Measurements from ENCODE around the gene NMRK1.

NMRK1 gene

GRCh38 chr9:75101004-75101588 is 13.1 kb upstream of the NMRK1 start:
- no peak for DNase-seq (ENCODE audit: low read depth)

- DNase-seq (ENCODE audit: low read depth) = no peak
Measured at GRCh38 chr9:75096796-75097195, 8.8 kb upstream of the NMRK1 start.

- DNase-seq (ENCODE audit: low read depth) = no peak
Measured at GRCh38 chr9:75092766-75093165, 4.8 kb upstream of the NMRK1 start.

- no peak for DNase-seq (ENCODE audit: low read depth)
Measured at GRCh38 chr9:75090579-75090978, 2.6 kb upstream of the NMRK1 start.

GRCh38 chr9:75089373-75089766 is 1.4 kb upstream of the NMRK1 start:
- DNase-seq (ENCODE audit: low read depth) = no peak

- no peak for DNase-seq (ENCODE audit: low read depth)
Measured at GRCh38 chr9:75088646-75089372, 854 bp upstream of the NMRK1 start.

- DNase-seq (ENCODE audit: low read depth) = no peak
Measured at GRCh38 chr9:75087289-75087823, 599 bp downstream of the NMRK1 start.

GRCh38 chr9:75086541-75087288 is 1.2 kb downstream of the NMRK1 start:
- DNase-seq (ENCODE audit: low read depth) = no peak

GRCh38 chr9:75085640-75086039 is 2.3 kb downstream of the NMRK1 start:
- DNase-seq (ENCODE audit: low read depth) = no peak

GRCh38 chr9:75084081-75084672 is 3.8 kb downstream of the NMRK1 start:
- no peak for DNase-seq (ENCODE audit: low read depth)

GRCh38 chr9:75083188-75083970 is 4.6 kb downstream of the NMRK1 start:
- no peak for DNase-seq (ENCODE audit: low read depth)

GRCh38 chr9:75081632-75082031 is 6.3 kb downstream of the NMRK1 start:
- DNase-seq (ENCODE audit: low read depth) = no peak

- no peak for DNase-seq (ENCODE audit: low read depth)
Measured at GRCh38 chr9:75072895-75073294, 15.1 kb downstream of the NMRK1 start.

- no peak for DNase-seq (ENCODE audit: low read depth)
Measured at GRCh38 chr9:75071530-75072122, 16.3 kb downstream of the NMRK1 start.

GRCh38 chr9:75069171-75069570 is 18.8 kb downstream of the NMRK1 start:
- DNase-seq (ENCODE audit: low read depth) = no peak

GRCh38 chr9:75067894-75068293 is 20.1 kb downstream of the NMRK1 start:
- DNase-seq (ENCODE audit: low read depth) = no peak

- DNase-seq (ENCODE audit: low read depth) = no peak
Measured at GRCh38 chr9:75065510-75065909, 22.4 kb downstream of the NMRK1 start.

- DNase-seq (ENCODE audit: low read depth) = no peak
Measured at GRCh38 chr9:75064307-75065025, 23.5 kb downstream of the NMRK1 start.

GRCh38 chr9:75063556-75064305 is 24.2 kb downstream of the NMRK1 start:
- no peak for DNase-seq (ENCODE audit: low read depth)

- DNase-seq (ENCODE audit: low read depth) = no peak
Measured at GRCh38 chr9:75061169-75061568, 26.8 kb downstream of the NMRK1 start.
